Uterus (tissue), 4 donors: ENCODE data around the gene HVCN1. TPM values are rescaled to one million over a fixed set of nuclear protein-coding genes. Genes with fewer than 3 reads are reported as not detected.
A peak's percentile ranks its signal among the peaks of the same experiment; 100 is the strongest.

ENCODE experiments used
- DNase-seq, 2 donors: peaks; one replicate each; pipeline ENCODE4 v3.0.0-alpha.2; 2019 to 2020
- H3K27ac ChIP-seq, 2 donors: fragments of 200-600 bp; sonication (generic); 1 replicate in 1 of 2; 2 replicates in 1 of 2; pipeline ENCODE4 v1.5.1; 2016 to 2018
- H3K27me3 ChIP-seq, 2 donors: fragments of 200-600 bp; sonication (generic); one replicate each; pipeline ENCODE4 v1.5.1; 2018 to 2019; ENCODE audit warnings: control low read depth in 1 of 2
- H3K36me3 ChIP-seq, 2 donors: fragments of 200-600 bp; sonication (generic); one replicate each; pipeline ENCODE4 v1.5.1; 2019; ENCODE audit warnings: control low read depth in 1 of 2
- H3K4me1 ChIP-seq, 2 donors: fragments of 200-600 bp; sonication (generic); one replicate each; pipeline ENCODE4 v1.5.1; 2018 to 2019; ENCODE audit warnings: control low read depth in 1 of 2
- H3K4me3 ChIP-seq, 2 donors: fragments of 200-600 bp; sonication (generic); 1 replicate in 1 of 2; 2 replicates in 1 of 2; pipeline ENCODE4 v1.5.1; 2018 to 2019; ENCODE audit warnings: mild to moderate bottlenecking in 1 of 2
- H3K9me3 ChIP-seq, 2 donors: fragments of 200-600 bp; sonication (generic); one replicate each; pipeline ENCODE4 v1.5.1; 2019; ENCODE audit warnings: control low read depth in 1 of 2
- POLR2A ChIP-seq, 2 donors: fragments of 450-650 bp; IDR thresholded peaks; one replicate each; pipeline ENCODE4 v1.6.1; 2016; ENCODE audit warnings: antibody characterized with exemption in 2 of 2, mild to moderate bottlenecking in 1 of 2, moderate library complexity in 1 of 2
- intact Hi-C: fragments of 100-400 bp; cut with DNase I; formaldehyde crosslinking; loops from one replicate; pipeline ENCODE4 v1.15.1; 2023; ENCODE audit warnings: low total_unique reads
- total RNA-seq, 4 donors: library from RNA; depleted of rRNA in 3 of 4; stranded (reverse); fragments of >200 nt in 3 of 4; gene quantifications; one replicate each; pipeline versions ENCODE4 v1.1.0 to v1.2.4, GENCODE V29; 2014 to 2023
- TF ChIP-seq, protein P1 (sequence below), 4 experiments: fragments of 200-600 bp in 2 of 4; fragments of 450-650 bp in 2 of 4; sonication (generic) in 2 of 4; IDR thresholded peaks; one replicate each; pipeline ENCODE4 v1.5.1; 2016 to 2019; ENCODE audit warnings: antibody characterized with exemption in 4 of 4, mild to moderate bottlenecking in 2 of 4, moderate library complexity in 1 of 4
- donor health status: DM: yes; HTN: yes; CAD: no.

HVCN1 gene
- total RNA-seq, 4 donors from 2014 or later = 3.8 to 18.1 (median 14.0) TPM

GRCh38 chr12:110699591-110700445, 10.9 kb upstream of the HVCN1 start:
- no peaks in the 10 kb centered on the region for H3K36me3 ChIP-seq

DNA sequence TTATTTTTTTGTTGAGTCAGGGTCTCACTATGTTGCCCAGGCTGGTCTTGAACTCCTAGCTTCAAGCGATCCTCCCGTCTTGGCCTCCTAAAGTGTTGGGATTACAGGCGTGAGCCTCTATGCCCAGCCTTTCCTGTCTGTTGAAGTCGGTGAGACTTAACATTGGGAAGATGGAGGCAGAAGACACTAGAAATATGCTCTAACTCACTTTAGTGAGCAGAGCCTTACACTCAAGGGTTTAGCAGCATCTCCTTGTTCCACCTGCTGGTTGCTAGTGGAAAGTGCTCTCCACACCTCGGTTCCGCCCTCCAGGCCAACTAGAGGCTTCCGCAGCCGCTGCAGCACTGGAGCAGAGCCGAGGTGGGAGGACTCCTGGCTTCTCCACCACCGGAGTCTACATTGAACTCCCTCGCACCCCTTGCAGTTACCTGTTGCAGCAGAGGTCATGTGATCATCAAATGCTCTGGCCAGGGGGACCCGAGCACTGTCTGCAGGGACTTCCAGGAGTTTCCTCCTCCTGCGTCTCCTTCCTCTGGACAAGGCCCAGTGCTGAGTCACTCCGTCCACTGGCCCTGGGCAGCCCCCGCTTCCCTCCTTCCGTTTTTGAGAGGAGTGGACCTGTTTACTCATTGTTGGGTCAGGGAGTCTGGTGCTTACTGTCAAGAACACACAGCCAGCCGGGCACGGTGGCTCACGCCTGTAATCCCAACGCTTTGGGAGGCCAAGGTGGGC, 9.4 kb upstream of the HVCN1 start:
- Histone ChIP-seq H3K36me3 (no peaks in the 10 kb centered on the region), H3K9me3 (no peaks in the 10 kb centered on the region), H3K27ac (peak overlapping the region; percentile 41 to 42), H3K27me3 (no peaks in the 10 kb centered on the region), H3K4me1 (peaks cover 0 to 7% of the 10 kb centered on the region in 2 donors), H3K4me3 (peak overlapping the region in 1 of 2 donors; percentile 15)
- TF ChIP-seq, protein P1, sequence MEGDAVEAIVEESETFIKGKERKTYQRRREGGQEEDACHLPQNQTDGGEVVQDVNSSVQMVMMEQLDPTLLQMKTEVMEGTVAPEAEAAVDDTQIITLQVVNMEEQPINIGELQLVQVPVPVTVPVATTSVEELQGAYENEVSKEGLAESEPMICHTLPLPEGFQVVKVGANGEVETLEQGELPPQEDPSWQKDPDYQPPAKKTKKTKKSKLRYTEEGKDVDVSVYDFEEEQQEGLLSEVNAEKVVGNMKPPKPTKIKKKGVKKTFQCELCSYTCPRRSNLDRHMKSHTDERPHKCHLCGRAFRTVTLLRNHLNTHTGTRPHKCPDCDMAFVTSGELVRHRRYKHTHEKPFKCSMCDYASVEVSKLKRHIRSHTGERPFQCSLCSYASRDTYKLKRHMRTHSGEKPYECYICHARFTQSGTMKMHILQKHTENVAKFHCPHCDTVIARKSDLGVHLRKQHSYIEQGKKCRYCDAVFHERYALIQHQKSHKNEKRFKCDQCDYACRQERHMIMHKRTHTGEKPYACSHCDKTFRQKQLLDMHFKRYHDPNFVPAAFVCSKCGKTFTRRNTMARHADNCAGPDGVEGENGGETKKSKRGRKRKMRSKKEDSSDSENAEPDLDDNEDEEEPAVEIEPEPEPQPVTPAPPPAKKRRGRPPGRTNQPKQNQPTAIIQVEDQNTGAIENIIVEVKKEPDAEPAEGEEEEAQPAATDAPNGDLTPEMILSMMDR (IDR thresholded peaks at IDR 0.05) = peak; percentile 66 to 82 (median 75)
- peak in 1 of 2 donors; percentile 15 for TF ChIP-seq POLR2A (IDR thresholded peaks at IDR 0.05)
- intact Hi-C loops = no loop called here
- peak; percentile 81 to 83 for DNase-seq

More at GRCh38 chr12:110699591-110700445, 10.9 kb upstream of the HVCN1 start:
- Histone ChIP-seq H3K4me3 (no peak overlapping the region), H3K27me3 (no peaks in the 10 kb centered on the region), H3K27ac (peak overlapping the region in 1 of 2 donors; percentile 32), H3K4me1 (peaks cover 0 to 7% of the 10 kb centered on the region in 2 donors), H3K9me3 (no peaks in the 10 kb centered on the region)
- no peak for DNase-seq
- intact Hi-C loops = no loop called here
- no peak for TF ChIP-seq POLR2A (IDR thresholded peaks at IDR 0.05)
- TF ChIP-seq, protein P1 (IDR thresholded peaks at IDR 0.05) = no peak

DNA sequence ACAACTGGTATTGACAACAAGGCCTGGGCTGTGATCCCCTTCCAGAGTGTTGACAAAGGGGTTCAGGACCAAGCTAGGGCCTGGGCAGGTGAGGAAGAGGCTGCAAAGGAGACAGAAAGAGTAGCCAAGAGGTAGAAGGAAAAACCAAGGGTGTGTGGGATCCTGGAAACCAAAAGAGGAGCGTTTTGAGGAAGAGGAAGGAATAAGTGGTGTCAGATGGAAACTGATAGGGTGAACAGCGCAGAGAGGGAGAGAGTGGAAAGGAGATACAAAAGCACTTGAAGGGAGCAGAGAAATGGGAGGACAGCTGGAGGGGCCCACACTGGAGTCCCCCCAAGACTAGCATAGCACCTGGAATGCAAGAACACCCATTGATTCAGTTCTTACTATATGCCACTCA, 8.3 kb upstream of the HVCN1 start:
- Histone ChIP-seq H3K27ac (no peak overlapping the region), H3K4me1 (peaks cover 0 to 7% of the 10 kb centered on the region in 2 donors), H3K4me3 (no peak overlapping the region), H3K9me3 (no peaks in the 10 kb centered on the region), H3K36me3 (no peaks in the 10 kb centered on the region), H3K27me3 (no peaks in the 10 kb centered on the region)
- TF ChIP-seq, protein P1 (IDR thresholded peaks at IDR 0.05) = no peak
- TF ChIP-seq POLR2A (IDR thresholded peaks at IDR 0.05) = no peak
- DNase-seq = no peak
- intact Hi-C loops = no loop called here

GRCh38 chr12:110696283-110696682, 7.4 kb upstream of the HVCN1 start:
- no peak for DNase-seq
- Histone ChIP-seq H3K4me3 (no peak overlapping the region), H3K36me3 (no peaks in the 10 kb centered on the region), H3K27me3 (no peaks in the 10 kb centered on the region), H3K27ac (no peak overlapping the region), H3K9me3 (no peaks in the 10 kb centered on the region), H3K4me1 (peaks cover 0 to 7% of the 10 kb centered on the region in 2 donors)
- intact Hi-C loops = no loop called here
- no peak for TF ChIP-seq POLR2A (IDR thresholded peaks at IDR 0.05)
- TF ChIP-seq, protein P1 (IDR thresholded peaks at IDR 0.05) = no peak
